OCI-LY3 (cell line): ENCODE results near the gene SLIT1.

Source experiments
- H2AFZ ChIP-seq: fragments of 200-600, 300-600 bp; shearing (Covaris generic); 2 replicates; pipeline ENCODE4 v1.6.0; 2014; ENCODE audit warnings: antibody characterized with exemption, low read depth, low read length
- H3K27ac ChIP-seq: fragments of 200-600, 300-600 bp; sonication (generic); 2 replicates; pipeline ENCODE4 v1.5.1; 2014; ENCODE audit warnings: mild to moderate bottlenecking, low read length, moderate library complexity, mixed read lengths
- H3K27me3 ChIP-seq: fragments of 200-600, 300-600 bp; sonication (generic); 2 replicates; pipeline ENCODE4 v1.6.1; 2014; ENCODE audit warnings: low read depth, low read length, mixed read lengths
- H3K36me3 ChIP-seq: fragments of 200-600, 300-600 bp; sonication (generic); replicated peaks from 2 replicates; pipeline ENCODE3; 2014; ENCODE audit warnings: low read depth, low read length, mixed read lengths
- H3K4me1 ChIP-seq: fragments of 300-600, 200-600 bp; sonication (generic); 2 replicates; pipeline ENCODE4 v1.6.1; 2014; ENCODE audit warnings: low read length, mixed read lengths
- H3K4me2 ChIP-seq: fragments of 200-600, 300-600 bp; sonication (generic); 2 replicates; pipeline ENCODE4 v1.6.1; 2014; ENCODE audit warnings: low read length, mixed read lengths
- H3K4me3 ChIP-seq: fragments of 300-600, 200-600 bp; sonication (generic); 2 replicates; pipeline ENCODE4 v1.5.1; 2014; ENCODE audit warnings: antibody characterized with exemption, mild to moderate bottlenecking, low read length, moderate library complexity
- H3K79me2 ChIP-seq: fragments of 300-600, 200-600 bp; shearing (Covaris generic); 2 replicates; pipeline ENCODE4 v1.6.1; 2014; ENCODE audit warnings: mild to moderate bottlenecking, low read length, mixed read lengths
- H3K9ac ChIP-seq: fragments of 300-600, 200-600 bp; shearing (Covaris generic); 2 replicates; pipeline ENCODE4 v1.6.0; 2014; ENCODE audit warnings: mild to moderate bottlenecking, low read length, moderate library complexity
- H3K9me3 ChIP-seq: fragments of 200-600, 300-600 bp; shearing (Covaris generic); 2 replicates; pipeline ENCODE4 v1.6.1; 2014; ENCODE audit warnings: low read length, mixed read lengths; ENCODE audit not compliant: insufficient read depth
- H4K20me1 ChIP-seq: fragments of 200-600, 300-600 bp; sonication (generic); 2 replicates; pipeline ENCODE4 v1.6.1; 2016; ENCODE audit warnings: low read length, mixed read lengths; ENCODE audit not compliant: insufficient read depth
- CTCF ChIP-seq: fragments of 200-600, 300-600 bp; sonication (generic); IDR thresholded peaks from 2 replicates; pipeline ENCODE4 v1.5.1; 2014; ENCODE audit warnings: antibody characterized with exemption, low read length, low read depth
- EZH2phosphoT487 ChIP-seq: fragments of 200-600 bp; shearing (Covaris generic); IDR thresholded peaks from 2 replicates; pipeline ENCODE4 v1.6.1; 2018; ENCODE audit warnings: antibody characterized with exemption, mixed run types, low read depth

Gene SLIT1

DNA sequence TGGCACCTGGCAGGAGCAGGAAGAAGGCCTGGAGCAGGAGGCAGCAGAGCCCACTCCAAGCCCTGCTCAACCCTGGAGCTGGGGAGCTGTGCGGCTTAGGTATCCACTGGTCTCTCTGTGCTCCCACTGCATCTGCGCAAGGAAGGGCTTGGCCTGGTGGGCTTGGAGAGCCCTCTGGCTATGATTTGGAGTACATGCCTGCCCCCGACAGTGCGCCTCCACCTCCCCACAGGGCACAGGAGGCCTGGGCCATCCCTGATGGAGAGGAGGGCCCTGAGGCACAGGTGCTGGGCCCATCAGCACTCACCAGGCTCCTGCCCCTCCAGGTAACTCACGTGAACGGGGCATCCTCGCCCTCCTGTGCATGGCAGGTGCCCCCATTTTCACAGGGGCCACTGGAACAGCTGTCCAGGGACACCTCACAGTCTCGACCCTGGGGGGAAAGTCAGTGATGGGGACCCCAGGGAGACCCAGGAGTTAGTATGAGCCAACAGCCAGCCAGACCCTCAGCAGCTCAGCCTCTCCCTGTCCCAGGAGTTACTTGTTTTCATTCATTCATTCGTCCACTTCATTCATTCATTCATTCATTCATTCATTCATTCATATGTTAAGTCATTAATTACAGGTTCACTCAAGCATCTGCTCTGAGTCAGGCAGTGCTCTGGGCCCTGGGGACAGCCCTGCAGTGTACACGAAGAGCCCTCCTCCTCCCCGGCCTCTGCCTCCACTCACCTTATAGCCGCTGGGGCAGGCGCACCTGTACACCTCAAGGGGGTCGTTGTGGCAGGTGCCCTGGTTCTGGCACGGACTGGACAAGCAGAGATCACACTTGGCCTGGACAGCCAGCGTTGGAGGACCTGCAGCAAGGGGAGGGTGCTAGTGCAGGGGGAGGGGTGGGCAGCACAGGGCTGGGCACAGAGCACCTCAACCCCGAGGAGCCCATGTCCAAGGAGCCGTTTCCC is 167.2 kb downstream of the SLIT1 start:
- H3K27me3 ChIP-seq, result no peaks in the 10 kb centered on the region
- no peaks in the 10 kb centered on the region for H3K79me2 ChIP-seq
- H4K20me1 ChIP-seq, result no peaks in the 10 kb centered on the region
- H3K9me3 ChIP-seq, result no peaks in the 10 kb centered on the region
- TF ChIP-seq EZH2phosphoT487 (no peak), CTCF (no peak)
- no peak overlapping the region for H2AFZ ChIP-seq
- no peak overlapping the region for H3K27ac ChIP-seq
- H3K36me3 ChIP-seq, result no peaks in the 10 kb centered on the region
- H3K4me1 ChIP-seq, result peaks cover 33% of the 10 kb centered on the region
- H3K4me2 ChIP-seq, result no peak overlapping the region
- H3K4me3 ChIP-seq, result no peak overlapping the region
- no peak overlapping the region for H3K9ac ChIP-seq

DNA sequence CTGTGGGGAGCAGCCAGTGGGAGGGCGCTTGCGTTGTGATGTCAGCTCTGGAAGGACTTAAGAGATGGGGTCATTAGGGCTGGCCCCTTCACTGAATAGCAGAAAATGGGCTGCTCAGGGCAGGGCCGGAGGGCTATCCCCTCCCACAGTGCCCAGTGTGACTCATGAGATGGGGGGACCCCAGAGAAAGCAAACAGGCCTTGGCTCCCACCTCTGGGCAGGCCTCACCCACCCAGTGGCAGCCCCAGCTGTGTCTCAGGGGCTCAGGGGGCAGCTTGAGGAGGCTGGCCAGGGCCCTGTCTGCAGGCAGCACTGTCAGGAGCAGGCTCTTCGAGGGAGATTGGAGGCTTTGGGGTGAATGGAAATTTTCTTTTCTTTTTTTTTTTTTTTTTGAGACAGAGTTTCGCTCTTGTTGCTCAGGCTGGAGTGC is 168.3 kb downstream of the SLIT1 start:
- Histone ChIP-seq H3K27me3 (no peaks in the 10 kb centered on the region), H3K9me3 (no peaks in the 10 kb centered on the region), H3K4me1 (peaks cover 30% of the 10 kb centered on the region), H3K79me2 (no peaks in the 10 kb centered on the region), H3K27ac (peak overlapping the region; percentile 69; the same call in 1 of the 2 replicates), H3K9ac (no peak overlapping the region), H3K36me3 (no peaks in the 10 kb centered on the region), H3K4me2 (peak overlapping the region; percentile 90), H3K4me3 (peak overlapping the region; percentile 59), H4K20me1 (no peaks in the 10 kb centered on the region), H2AFZ (peak overlapping the region; percentile 54; the same call in 1 of the 2 replicates)
- TF ChIP-seq CTCF (no peak), EZH2phosphoT487 (no peak)

GRCh38 chr10:97016728-97017473 is 168.9 kb downstream of the SLIT1 start:
- Histone ChIP-seq H3K4me3 (peak overlapping the region; percentile 59), H3K9me3 (no peaks in the 10 kb centered on the region), H3K79me2 (no peaks in the 10 kb centered on the region), H3K4me2 (peak overlapping the region; percentile 90), H4K20me1 (no peaks in the 10 kb centered on the region), H3K36me3 (no peaks in the 10 kb centered on the region), H3K27ac (peak overlapping the region; percentile 69), H3K27me3 (no peaks in the 10 kb centered on the region), H3K4me1 (peaks cover 24% of the 10 kb centered on the region), H2AFZ (peak overlapping the region; percentile 54; the same call in 1 of the 2 replicates), H3K9ac (no peak overlapping the region)
- no peak for TF ChIP-seq CTCF
- no peak for TF ChIP-seq EZH2phosphoT487

GRCh38 chr10:97015240-97015639 is 170.5 kb downstream of the SLIT1 start:
- no peak overlapping the region for H3K9ac ChIP-seq
- no peak overlapping the region for H3K4me2 ChIP-seq
- no peak overlapping the region for H3K27ac ChIP-seq
- no peaks in the 10 kb centered on the region for H3K79me2 ChIP-seq
- H3K4me3 ChIP-seq, result no peak overlapping the region
- TF ChIP-seq CTCF (no peak), EZH2phosphoT487 (no peak)
- no peaks in the 10 kb centered on the region for H3K27me3 ChIP-seq
- H4K20me1 ChIP-seq, result no peaks in the 10 kb centered on the region
- H3K36me3 ChIP-seq, result no peaks in the 10 kb centered on the region
- no peak overlapping the region for H2AFZ ChIP-seq
- H3K4me1 ChIP-seq, result peaks cover 14% of the 10 kb centered on the region
- no peaks in the 10 kb centered on the region for H3K9me3 ChIP-seq
